Lower leg skin (tissue), 3 donors: ENCODE results near the gene LLGL1.

Source experiments
- POLR2A ChIP-seq, 2 donors: fragments of 450-650 bp; IDR thresholded peaks; one replicate each; pipeline ENCODE4 v1.6.1; 2016 to 2017; ENCODE audit warnings: antibody characterized with exemption in 2 of 2, mild to moderate bottlenecking in 1 of 2, moderate library complexity in 1 of 2
- TF ChIP-seq, protein P1 (sequence below), 3 donors: fragments of 450-650 bp; IDR thresholded peaks; one replicate each; pipeline ENCODE4 v1.5.1; 2016; ENCODE audit warnings: antibody characterized with exemption in 3 of 3, mild to moderate bottlenecking in 3 of 3, moderate library complexity in 2 of 3

DNA sequence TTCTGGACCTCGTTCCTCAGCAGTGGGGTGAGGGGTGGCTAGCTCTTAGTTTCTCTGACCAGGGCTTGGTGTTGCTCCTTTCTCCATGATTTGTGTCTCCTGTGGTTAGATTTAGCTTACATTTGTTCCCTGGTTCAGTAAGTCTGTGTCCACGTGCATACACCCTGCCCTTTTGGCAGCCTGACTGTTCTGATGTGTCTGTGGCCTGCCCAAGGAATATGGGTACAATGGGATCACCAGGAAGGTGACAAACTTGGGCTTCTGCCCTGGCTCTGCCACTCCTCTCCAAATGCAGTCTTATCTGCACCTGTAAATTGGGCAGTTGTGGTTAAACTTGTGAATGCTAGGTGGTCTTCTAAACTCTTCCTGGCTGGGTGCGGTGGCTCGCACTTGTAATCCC lies 24.3 kb upstream of the LLGL1 start:
- TF ChIP-seq POLR2A (IDR thresholded peaks at IDR 0.05), result no peak
- TF ChIP-seq, protein P1, sequence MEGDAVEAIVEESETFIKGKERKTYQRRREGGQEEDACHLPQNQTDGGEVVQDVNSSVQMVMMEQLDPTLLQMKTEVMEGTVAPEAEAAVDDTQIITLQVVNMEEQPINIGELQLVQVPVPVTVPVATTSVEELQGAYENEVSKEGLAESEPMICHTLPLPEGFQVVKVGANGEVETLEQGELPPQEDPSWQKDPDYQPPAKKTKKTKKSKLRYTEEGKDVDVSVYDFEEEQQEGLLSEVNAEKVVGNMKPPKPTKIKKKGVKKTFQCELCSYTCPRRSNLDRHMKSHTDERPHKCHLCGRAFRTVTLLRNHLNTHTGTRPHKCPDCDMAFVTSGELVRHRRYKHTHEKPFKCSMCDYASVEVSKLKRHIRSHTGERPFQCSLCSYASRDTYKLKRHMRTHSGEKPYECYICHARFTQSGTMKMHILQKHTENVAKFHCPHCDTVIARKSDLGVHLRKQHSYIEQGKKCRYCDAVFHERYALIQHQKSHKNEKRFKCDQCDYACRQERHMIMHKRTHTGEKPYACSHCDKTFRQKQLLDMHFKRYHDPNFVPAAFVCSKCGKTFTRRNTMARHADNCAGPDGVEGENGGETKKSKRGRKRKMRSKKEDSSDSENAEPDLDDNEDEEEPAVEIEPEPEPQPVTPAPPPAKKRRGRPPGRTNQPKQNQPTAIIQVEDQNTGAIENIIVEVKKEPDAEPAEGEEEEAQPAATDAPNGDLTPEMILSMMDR (IDR thresholded peaks at IDR 0.05), result no peak
